Right cardiac atrium (tissue), 5 donors: Measurements from ENCODE around the gene PDE4D. TPM values are rescaled to one million over a fixed set of nuclear protein-coding genes. Genes with fewer than 3 reads are reported as not detected.

ENCODE experiments used
- ATAC-seq, 2 donors: fragments of 200-7000 bp; cut with Tn5 transposase; one replicate each; pipeline versions ENCODE4 v1.8.0 to v1.9.1; 2020; ENCODE audit warnings: moderate library complexity in 2 of 2, mild to moderate bottlenecking in 1 of 2
- DNase-seq, 3 donors: peaks; one replicate each; pipeline ENCODE4 v3.0.0-alpha.2; 2020
- H3K27ac ChIP-seq: one replicate; pipeline ENCODE4 v1.5.1; 2013; ENCODE audit warnings: mild to moderate bottlenecking, low read length, control low read depth, moderate library complexity
- H3K27me3 ChIP-seq: one replicate; pipeline ENCODE4 v1.6.1; 2013; ENCODE audit not compliant: control insufficient read depth, insufficient read depth
- H3K4me1 ChIP-seq: one replicate; pipeline ENCODE4 v1.6.1; 2013; ENCODE audit warnings: low read length; ENCODE audit not compliant: control insufficient read depth, insufficient read depth
- H3K4me3 ChIP-seq: one replicate; pipeline ENCODE4 v1.5.1; 2013; ENCODE audit warnings: low read length, control low read depth
- H3K9me3 ChIP-seq: one replicate; pipeline ENCODE4 v1.6.1; 2013; ENCODE audit warnings: low read length; ENCODE audit not compliant: control insufficient read depth
- WGBS: extraction: QIAGEN DNeasy Blood & Tissue Kit; methylation state at CpG from one replicate; pipeline ENCODE4 v1.1.7; 2013; 5-methylcytosine and 5-hydroxymethylcytosine counted together
- intact Hi-C, 4 donors: fragments of 100-400 bp; cut with DNase I; formaldehyde crosslinking; loops; one replicate each; pipeline versions ENCODE4 v1.11.0 to v1.14.0; 2022 to 2023
- polyA plus RNA-seq: library from polyadenylated mRNA; stranded (reverse); fragments of 200-250 nt; gene quantifications from one replicate; pipeline ENCODE4 v1.2.3, GENCODE V29; 2013
- total RNA-seq, 4 donors: library from RNA; stranded (reverse); fragmentation: NEBNext Ultra II Directional; extraction: Animal tissue kit (Norgen Biotek cat#: 25700); gene quantifications; one replicate each; pipeline ENCODE4 v1.2.1, GENCODE V29; 2021
- donor health status: healthy with polysubstance abuse.
- donor health status: DM: no; HTN: yes; CAD: no.
- donor health status: DM: no; HTN: no; CAD: no.
- donor health status: DM: no; HTN: yes; CAD: no; lungs with severe emphysema.
- donor health status: DM: yes; HTN: yes; CAD: no.

PDE4D gene
- total and polyA plus RNA-seq, 5 donors: 13.2 to 104 (median 38.8) TPM

DNA sequence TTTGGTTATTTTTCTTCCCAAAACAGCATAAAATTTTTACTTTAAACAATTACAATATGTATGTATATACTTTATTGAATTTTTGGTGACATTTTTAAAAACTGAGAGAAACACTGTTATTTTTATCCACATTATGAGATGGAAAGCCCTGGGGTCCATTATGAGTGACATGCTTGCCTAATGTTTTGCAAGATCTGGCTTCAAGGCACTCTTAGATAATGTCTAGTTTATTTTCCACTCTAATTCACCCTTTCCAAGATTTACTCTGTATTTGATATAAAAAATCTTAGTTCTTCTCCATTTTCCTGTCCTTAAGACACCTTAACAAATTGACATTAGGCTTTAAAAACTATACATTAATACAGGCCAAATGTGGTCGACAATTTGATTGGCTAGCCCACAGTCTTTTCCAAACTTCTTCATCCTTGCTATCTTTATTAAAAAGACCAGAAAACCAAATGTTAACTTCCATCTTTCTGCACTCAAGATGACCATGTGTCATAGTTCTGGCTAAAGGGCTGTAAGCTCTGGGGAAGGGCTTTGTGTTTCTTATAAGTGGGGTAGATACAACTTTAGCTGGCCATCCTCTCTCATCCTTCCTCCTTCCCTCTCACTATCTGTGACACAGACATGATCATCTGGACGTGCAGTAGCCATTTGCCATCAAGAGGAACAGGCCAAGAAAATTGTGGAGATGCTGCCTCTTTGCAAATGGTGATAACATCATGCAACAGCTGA lies 561.1 kb downstream of the PDE4D start:
- Histone ChIP-seq H3K27me3 (no peaks in the 10 kb centered on the region), H3K27ac (no peak overlapping the region), H3K4me3 (no peak overlapping the region), H3K9me3 (no peaks in the 10 kb centered on the region), H3K4me1 (peaks cover 7% of the 10 kb centered on the region)
- no peak for DNase-seq
- intact Hi-C loops: no loop called here
- ATAC-seq: peak in 1 of 2 donors; percentile 62
- 64% methylated on average over 2 of the region's 2 CpGs for WGBS

DNA sequence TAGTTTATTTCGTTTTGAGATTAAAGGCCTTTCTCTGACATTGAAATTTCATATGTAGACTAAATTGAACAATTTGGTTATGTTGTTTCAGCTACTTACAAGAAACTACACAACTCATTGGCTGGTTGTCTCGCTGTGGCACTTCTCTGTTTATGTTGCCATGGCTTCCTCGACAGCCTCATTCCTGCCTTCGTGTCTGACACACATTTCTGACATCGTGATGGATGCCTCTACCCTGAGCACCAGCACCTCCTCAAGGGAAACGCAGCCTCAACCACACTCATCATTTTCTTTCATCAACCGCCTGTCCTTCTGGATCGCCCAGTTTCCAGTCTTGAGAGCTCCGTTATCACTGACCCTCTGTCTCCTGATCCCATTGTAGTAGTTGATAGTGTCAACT lies 562.8 kb downstream of the PDE4D start:
- Histone ChIP-seq H3K9me3 (no peaks in the 10 kb centered on the region), H3K27me3 (no peaks in the 10 kb centered on the region), H3K27ac (no peak overlapping the region), H3K4me1 (peaks cover 9% of the 10 kb centered on the region), H3K4me3 (no peak overlapping the region)
- ATAC-seq (peak; percentile 45 to 47), DNase-seq (peak in 1 of 3 donors; percentile 32)
- intact Hi-C loops: no loop called here
- WGBS: 75% methylated on average over 9 of the region's 9 CpGs

DNA sequence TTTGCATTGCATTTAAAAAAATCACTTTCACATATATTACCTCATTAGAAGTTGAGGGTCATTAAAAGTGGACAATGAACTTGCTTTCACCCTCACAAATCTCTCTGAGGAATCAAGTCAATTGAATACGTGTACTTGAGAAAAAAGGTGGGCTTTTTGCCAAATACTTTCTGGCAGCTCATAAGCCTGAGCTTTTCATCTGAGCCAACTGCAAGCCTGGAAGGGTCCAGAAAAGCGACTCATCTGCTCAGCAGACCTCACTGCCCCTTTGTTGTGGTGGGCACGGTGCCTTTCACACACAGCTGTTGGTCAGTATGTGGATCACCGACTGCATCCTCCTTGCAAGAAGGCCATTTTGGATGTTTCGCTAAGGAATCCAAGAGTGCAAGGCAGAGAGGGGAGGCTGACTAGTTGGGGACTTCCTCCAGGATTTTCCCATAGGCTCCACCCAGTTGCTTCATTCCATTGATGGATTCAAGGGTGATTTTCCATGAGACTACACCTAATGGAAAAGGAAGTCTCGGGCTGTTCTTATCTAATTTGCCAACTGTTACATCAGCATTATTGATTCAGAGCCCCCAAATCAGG lies 564.7 kb downstream of the PDE4D start:
- Histone ChIP-seq H3K4me3 (no peak overlapping the region), H3K27ac (no peak overlapping the region), H3K27me3 (no peaks in the 10 kb centered on the region), H3K4me1 (peaks cover 9% of the 10 kb centered on the region), H3K9me3 (no peaks in the 10 kb centered on the region)
- WGBS: 37% methylated on average over 6 of the region's 6 CpGs
- peak; percentile 30 to 74 for ATAC-seq
- peak; percentile 49 to 63 (median 62) for DNase-seq
- intact Hi-C loops: no loop called here

DNA sequence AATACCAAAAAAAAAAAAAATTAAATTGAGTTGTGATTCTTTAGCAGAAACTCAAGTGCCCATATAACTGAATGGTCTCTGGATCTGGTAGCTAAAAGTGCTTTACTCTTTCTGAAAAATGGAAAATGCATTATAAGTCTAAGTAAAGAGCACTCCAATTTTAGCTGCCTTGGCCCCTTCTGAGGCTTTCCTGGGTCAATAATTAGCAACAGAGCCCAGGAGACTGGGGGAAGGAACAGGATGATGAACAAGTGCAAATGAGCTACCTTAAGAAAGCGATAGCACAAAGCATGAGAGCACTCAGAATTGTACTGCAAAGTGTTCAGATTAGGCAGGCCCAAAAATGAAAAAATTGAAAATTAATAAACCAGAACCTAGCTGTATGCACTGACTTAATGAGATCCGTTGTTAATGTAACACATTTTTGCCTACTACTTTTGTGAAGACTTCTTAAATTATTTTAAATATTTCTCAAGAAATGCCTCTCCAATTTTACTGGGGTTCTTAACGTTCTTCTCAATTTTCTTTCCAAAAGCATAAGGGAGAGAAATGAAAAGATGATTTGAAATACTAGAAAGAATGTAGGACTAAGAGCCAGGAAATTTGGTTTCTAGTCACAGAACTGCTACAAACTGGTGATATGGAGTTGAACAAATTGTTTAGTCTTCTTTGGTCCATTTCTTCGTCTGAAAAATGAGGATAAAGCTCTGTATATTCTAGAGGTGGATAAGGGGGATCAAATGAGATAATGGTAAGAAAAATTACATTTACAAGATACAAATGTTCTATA lies 566.1 kb downstream of the PDE4D start:
- ATAC-seq (no peak), DNase-seq (no peak)
- no peaks in the 10 kb centered on the region for H3K9me3 ChIP-seq
- intact Hi-C loops: no loop called here
- peaks cover 9% of the 10 kb centered on the region for H3K4me1 ChIP-seq
- 68% methylated on average over 4 of the region's 4 CpGs for WGBS
- no peak overlapping the region for H3K4me3 ChIP-seq
- H3K27me3 ChIP-seq: no peaks in the 10 kb centered on the region
- H3K27ac ChIP-seq: no peak overlapping the region

DNA sequence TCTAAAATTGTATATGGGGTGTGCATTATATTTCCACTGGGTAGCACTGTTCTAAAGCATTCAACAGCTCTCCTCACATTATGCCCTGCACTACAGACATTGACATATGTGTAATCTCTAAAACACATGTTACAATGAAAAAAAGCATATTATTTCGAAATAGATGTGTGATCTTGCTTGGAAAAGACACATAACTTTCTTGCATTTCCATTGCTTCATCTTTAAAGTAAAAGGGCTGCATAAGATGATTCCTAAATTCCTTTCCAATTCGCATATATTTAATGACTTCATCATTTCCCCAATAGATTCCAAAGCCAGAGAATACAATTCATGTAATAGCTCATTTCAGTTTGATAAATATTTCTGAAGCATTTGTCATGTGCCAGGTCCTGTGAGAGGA lies 566.9 kb downstream of the PDE4D start:
- ATAC-seq (no peak), DNase-seq (no peak)
- Histone ChIP-seq H3K27ac (no peak overlapping the region), H3K4me1 (peaks cover 10% of the 10 kb centered on the region), H3K4me3 (no peak overlapping the region), H3K27me3 (no peaks in the 10 kb centered on the region), H3K9me3 (no peaks in the 10 kb centered on the region)
- WGBS: 75% methylated on average over 2 of the region's 2 CpGs
- intact Hi-C loops: no loop called here

- intact Hi-C loops: no loop called here
- no peaks in the 10 kb centered on the region for H3K27me3 ChIP-seq
Measured at GRCh38 chr5:59325070-59325469, 568.5 kb downstream of the PDE4D start.

GRCh38 chr5:59322894-59323293 lies 570.6 kb downstream of the PDE4D start:
- intact Hi-C loops: no loop called here
- DNase-seq: no peak
- Histone ChIP-seq H3K27me3 (no peaks in the 10 kb centered on the region), H3K4me3 (no peak overlapping the region), H3K4me1 (peaks cover 7% of the 10 kb centered on the region), H3K27ac (no peak overlapping the region), H3K9me3 (no peaks in the 10 kb centered on the region)
- WGBS: 95% methylated on average over 2 of the region's 2 CpGs
- no peak for ATAC-seq

More at GRCh38 chr5:59325070-59325469, 568.5 kb downstream of the PDE4D start:
- ATAC-seq (no peak), DNase-seq (no peak)
- peaks cover 10% of the 10 kb centered on the region for H3K4me1 ChIP-seq
- no peak overlapping the region for H3K4me3 ChIP-seq
- WGBS: 89% methylated on average over 2 of the region's 2 CpGs
- no peak overlapping the region for H3K27ac ChIP-seq
- H3K9me3 ChIP-seq: no peaks in the 10 kb centered on the region

GRCh38 chr5:59322058-59322457 lies 571.5 kb downstream of the PDE4D start:
- Histone ChIP-seq H3K27ac (no peak overlapping the region), H3K9me3 (no peaks in the 10 kb centered on the region), H3K4me3 (no peak overlapping the region), H3K27me3 (no peaks in the 10 kb centered on the region), H3K4me1 (peaks cover 8% of the 10 kb centered on the region)
- DNase-seq (no peak), ATAC-seq (no peak)
- intact Hi-C loops: no loop called here

GRCh38 chr5:59321642-59322041 lies 571.9 kb downstream of the PDE4D start:
- DNase-seq (no peak), ATAC-seq (no peak)
- intact Hi-C loops: no loop called here
- Histone ChIP-seq H3K27ac (peak overlapping the region; percentile 45), H3K27me3 (no peaks in the 10 kb centered on the region), H3K4me3 (no peak overlapping the region), H3K9me3 (no peaks in the 10 kb centered on the region), H3K4me1 (peaks cover 13% of the 10 kb centered on the region)
- WGBS: 57% methylated on average over 3 of the region's 3 CpGs

DNA sequence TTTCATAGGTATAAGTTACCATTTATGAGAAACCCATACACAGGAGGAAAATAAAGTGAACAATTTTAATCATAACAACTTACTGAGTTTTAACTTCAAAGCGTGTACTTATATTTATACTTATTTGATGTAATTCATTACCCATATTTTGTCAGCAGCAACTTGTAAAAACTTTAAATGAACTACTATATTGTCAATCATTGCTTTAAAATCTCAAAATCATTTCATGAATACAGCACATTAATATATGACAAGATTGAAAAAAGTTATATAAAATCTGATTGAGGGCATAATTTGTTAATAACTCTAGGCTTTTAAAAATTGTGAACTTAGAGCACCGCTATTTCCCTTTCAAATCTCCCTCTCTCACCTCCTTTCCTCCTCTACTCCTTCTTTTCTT lies 573.1 kb downstream of the PDE4D start:
- Histone ChIP-seq H3K4me3 (no peak overlapping the region), H3K4me1 (peaks cover 13% of the 10 kb centered on the region), H3K27ac (no peak overlapping the region), H3K27me3 (no peaks in the 10 kb centered on the region), H3K9me3 (no peaks in the 10 kb centered on the region)
- intact Hi-C loops: no loop called here
- DNase-seq (no peak), ATAC-seq (no peak)
- WGBS: 97% methylated on average over 2 of the region's 2 CpGs

GRCh38 chr5:59319250-59319649 lies 574.3 kb downstream of the PDE4D start:
- intact Hi-C loops: no loop called here

More at GRCh38 chr5:59319250-59319649, 574.3 kb downstream of the PDE4D start:
- Histone ChIP-seq H3K27ac (no peak overlapping the region), H3K27me3 (no peaks in the 10 kb centered on the region), H3K4me1 (peaks cover 13% of the 10 kb centered on the region), H3K4me3 (no peak overlapping the region), H3K9me3 (no peaks in the 10 kb centered on the region)
- DNase-seq: no peak
- no peak for ATAC-seq
